ENCODE data around the gene GOLIM4. TPM values are rescaled to one million over a fixed set of nuclear protein-coding genes. Genes with fewer than 3 reads are reported as not detected.

Gene GOLIM4
- total RNA-seq, 2 experiments from 2014 or later = 5.6 to 6.0 TPM

DNA sequence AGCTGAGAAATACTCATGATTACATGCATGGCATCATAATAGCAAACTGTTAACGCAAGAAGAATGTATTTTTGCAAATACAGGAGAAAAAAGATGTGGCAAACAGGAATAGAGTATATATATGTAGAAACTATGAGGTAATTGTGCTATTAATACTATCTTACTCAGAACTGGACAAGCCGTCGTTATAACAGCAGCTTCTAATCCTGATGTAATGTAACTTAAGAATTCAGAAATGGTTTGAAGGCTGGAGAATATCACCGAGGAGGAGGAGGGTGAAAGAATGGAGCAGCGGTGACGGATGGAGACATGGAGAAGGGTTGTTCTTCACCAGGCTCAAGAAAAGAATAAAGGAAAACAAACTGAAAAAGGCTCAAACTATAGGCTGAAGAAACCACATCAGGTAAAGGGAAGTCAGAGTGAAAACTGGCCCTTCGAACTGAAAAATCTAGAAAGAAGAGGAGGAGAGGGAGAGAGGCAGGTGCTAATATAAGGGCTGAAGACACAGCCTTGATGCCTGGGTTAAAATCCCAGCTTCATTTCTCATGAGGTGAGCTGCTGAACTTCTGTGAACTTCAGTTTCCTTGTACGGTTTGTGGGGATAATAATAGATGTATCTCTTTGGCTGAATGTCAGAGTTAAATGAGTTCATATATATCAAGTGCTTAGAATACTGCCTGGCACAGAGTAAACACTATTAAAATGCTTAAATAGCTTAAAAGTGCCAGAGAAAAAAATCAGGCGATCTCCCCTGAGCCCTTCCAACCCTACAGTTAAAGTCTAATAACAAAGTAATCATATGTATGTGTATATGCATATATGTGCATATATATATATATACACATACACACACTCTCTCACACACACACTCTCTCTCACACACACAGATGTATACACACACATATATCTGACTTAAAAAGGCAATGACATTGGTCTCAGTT, 43.9 kb downstream of the GOLIM4 start:
- H3K27me3 Mint-ChIP-seq (ENCODE audit: low read depth) = peaks cover 4% of the 10 kb centered on the region
- H3K36me3 Mint-ChIP-seq (ENCODE audit: low read depth) = no peaks in the 10 kb centered on the region
- ChIA-PET CTCF (interaction anchor here (1.0 to 1.7 kb wide), 3 partner anchors 11 to 114 kb away, joined by 3 to 9 read pairs (median 4); no protein-coding TSS in a partner anchor), POLR2A (no interaction called here)
- no peak for ATAC-seq
- H3K9me3 Mint-ChIP-seq (ENCODE audit: insufficient read depth) = no peaks in the 10 kb centered on the region
- H3K4me1 Mint-ChIP-seq (ENCODE audit: low read depth) = no peaks in the 10 kb centered on the region
- DNase-seq = no peak
- no peak overlapping the region for H3K4me3 Mint-ChIP-seq
- H3K27ac Mint-ChIP-seq = no peak overlapping the region

DNA sequence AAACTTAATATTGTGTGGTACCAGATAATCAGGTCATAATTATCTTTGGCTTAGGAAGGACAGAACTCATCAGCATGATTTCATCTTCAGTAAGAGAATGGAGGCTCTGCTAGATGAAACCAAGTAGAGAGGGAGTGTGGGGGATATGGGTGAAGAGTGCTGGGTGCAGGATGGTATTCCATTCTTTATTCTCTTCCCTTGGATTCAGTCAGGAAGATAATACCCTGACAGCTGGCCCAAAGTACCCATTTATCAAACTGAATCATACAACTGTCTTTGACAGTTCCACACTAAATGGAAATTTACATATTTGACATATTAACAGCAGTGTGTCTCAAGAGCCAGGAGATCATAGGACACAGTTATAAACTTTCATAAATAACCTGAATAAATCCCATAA, 44.7 kb downstream of the GOLIM4 start:
- peaks cover 4% of the 10 kb centered on the region for H3K27me3 Mint-ChIP-seq (ENCODE audit: low read depth)
- H3K9me3 Mint-ChIP-seq (ENCODE audit: insufficient read depth) = no peaks in the 10 kb centered on the region
- CTCF ChIA-PET = interaction anchor here (1.0 kb wide), 1 partner anchor 10 kb away, joined by 4 read pairs; no protein-coding TSS in a partner anchor
- H3K36me3 Mint-ChIP-seq (ENCODE audit: low read depth) = no peaks in the 10 kb centered on the region
- ATAC-seq = no peak
- no peak for DNase-seq
- H3K4me1 Mint-ChIP-seq (ENCODE audit: low read depth) = no peaks in the 10 kb centered on the region
- POLR2A ChIA-PET = no interaction called here
- H3K4me3 Mint-ChIP-seq = no peak overlapping the region
- no peak overlapping the region for H3K27ac Mint-ChIP-seq

DNA sequence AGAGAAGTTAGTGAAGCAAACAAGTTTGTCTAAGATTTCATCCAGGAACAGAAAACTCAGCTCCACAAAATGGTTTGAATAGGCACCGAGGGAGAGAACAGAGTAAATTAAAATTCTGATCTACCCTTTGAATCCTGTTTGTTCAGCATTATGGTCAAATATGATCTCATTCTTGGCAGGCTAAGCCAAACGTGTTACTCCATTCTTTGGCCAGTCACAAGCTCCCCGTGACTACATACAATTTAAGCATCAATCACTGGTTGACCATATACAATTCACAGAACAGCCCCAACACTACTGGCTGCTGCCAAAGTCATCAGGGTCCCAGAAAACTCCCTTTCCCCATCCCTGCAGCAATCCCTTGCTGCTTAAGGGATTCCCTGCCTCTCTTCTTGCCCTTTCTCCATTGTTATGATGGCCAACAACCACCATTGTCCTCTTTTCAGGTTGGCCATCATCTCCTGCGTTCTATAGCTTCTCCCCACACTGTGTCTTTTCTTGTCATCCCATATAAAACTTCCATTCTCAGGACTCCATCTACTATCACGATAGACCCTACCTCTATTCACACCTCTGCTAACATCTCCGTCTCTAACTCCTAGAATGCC, 46.3 kb downstream of the GOLIM4 start:
- Mint-ChIP-seq H3K27ac (no peak overlapping the region), H3K4me3 (no peak overlapping the region), H3K27me3 (ENCODE audit: low read depth) (peaks cover 4% of the 10 kb centered on the region), H3K36me3 (ENCODE audit: low read depth) (no peaks in the 10 kb centered on the region), H3K9me3 (ENCODE audit: insufficient read depth) (no peaks in the 10 kb centered on the region), H3K4me1 (ENCODE audit: low read depth) (no peaks in the 10 kb centered on the region)
- CTCF ChIA-PET = interaction anchor here (1.3 to 6.1 kb wide), 2 partner anchors 44 to 116 kb away, joined by 3 to 62 read pairs; no protein-coding TSS in a partner anchor
- DNase-seq (no peak), ATAC-seq (no peak)
- POLR2A ChIA-PET = no interaction called here

DNA sequence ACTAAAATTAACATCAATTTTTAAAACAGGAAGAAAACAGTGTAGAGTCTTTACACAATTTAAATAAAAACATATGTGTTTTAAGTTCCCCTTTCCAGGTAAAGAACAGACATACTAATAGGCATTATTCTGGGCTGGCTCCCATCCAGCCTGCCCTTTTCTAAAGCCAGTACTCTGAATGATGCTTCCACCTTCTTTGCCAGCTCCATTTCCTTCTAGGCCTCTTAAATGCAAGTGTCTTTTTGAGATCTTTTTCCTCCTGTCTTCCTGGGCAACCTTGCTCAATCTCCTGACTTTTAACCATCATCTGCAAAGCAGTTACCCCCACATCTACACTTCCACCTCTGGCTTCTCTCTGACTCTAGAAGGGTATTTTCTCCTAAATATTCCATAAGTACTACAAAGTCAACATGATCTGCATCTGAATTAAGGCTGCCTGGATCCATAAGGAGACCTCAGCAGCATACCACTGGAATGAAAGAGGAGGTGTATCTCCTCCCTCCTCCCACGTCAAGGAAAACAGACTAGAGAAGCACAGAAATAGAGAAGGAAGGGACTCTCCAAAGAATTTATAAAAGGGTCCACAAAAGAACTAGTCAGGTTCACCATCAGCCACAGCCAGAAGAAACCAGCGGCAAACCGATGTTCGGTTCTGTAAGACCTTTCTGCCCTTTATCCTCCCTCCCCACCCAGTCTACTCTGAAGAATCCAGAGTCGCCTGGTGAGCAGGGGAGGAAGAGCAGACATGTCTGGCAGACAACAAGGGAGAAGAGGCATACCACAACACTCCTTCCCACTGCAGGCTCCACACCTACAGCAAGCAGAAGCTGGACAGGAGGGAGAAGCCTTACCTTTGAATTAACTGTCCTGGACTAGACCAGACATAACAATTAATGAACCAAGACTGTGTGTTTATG, 47.1 kb downstream of the GOLIM4 start:
- POLR2A ChIA-PET = no interaction called here
- CTCF ChIA-PET = interaction anchor here (1.0 to 6.1 kb wide), 8 partner anchors 9 to 799 kb away, joined by 3 to 62 read pairs (median 4); no protein-coding TSS in a partner anchor
- no peak overlapping the region for H3K27ac Mint-ChIP-seq
- ATAC-seq (no peak), DNase-seq (no peak)
- peaks cover 4% of the 10 kb centered on the region for H3K27me3 Mint-ChIP-seq (ENCODE audit: low read depth)
- H3K36me3 Mint-ChIP-seq (ENCODE audit: low read depth) = no peaks in the 10 kb centered on the region
- no peaks in the 10 kb centered on the region for H3K4me1 Mint-ChIP-seq (ENCODE audit: low read depth)
- no peaks in the 10 kb centered on the region for H3K9me3 Mint-ChIP-seq (ENCODE audit: insufficient read depth)
- no peak overlapping the region for H3K4me3 Mint-ChIP-seq

DNA sequence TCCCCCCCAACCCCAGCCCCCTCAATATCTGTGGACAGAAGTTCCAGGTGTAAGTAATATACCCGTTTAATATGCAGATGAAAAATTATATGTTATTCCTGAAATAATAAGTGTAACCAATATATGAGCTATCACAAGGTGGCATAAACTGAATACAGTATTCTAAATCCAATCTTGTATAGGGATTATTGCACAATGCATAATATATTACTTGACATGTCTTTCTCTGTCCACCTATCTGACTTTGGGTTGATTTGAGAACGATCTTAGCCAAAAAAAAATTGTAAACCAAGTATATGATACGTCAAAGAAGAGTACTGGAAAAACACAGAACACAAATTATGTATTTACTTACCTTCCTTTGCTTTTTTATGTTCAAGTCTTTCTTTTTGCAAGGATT, 47.8 kb downstream of the GOLIM4 start:
- ATAC-seq = no peak
- CTCF ChIA-PET = interaction anchor here (0.7 to 6.1 kb wide), 16 partner anchors 10 to 800 kb away, joined by 3 to 62 read pairs (median 4); no protein-coding TSS in a partner anchor
- Mint-ChIP-seq H3K4me3 (no peak overlapping the region), H3K27me3 (ENCODE audit: low read depth) (peaks cover 4% of the 10 kb centered on the region), H3K27ac (no peak overlapping the region), H3K36me3 (ENCODE audit: low read depth) (no peaks in the 10 kb centered on the region), H3K9me3 (ENCODE audit: insufficient read depth) (no peaks in the 10 kb centered on the region), H3K4me1 (ENCODE audit: low read depth) (no peaks in the 10 kb centered on the region)
- POLR2A ChIA-PET = no interaction called here
- DNase-seq = no peak

DNA sequence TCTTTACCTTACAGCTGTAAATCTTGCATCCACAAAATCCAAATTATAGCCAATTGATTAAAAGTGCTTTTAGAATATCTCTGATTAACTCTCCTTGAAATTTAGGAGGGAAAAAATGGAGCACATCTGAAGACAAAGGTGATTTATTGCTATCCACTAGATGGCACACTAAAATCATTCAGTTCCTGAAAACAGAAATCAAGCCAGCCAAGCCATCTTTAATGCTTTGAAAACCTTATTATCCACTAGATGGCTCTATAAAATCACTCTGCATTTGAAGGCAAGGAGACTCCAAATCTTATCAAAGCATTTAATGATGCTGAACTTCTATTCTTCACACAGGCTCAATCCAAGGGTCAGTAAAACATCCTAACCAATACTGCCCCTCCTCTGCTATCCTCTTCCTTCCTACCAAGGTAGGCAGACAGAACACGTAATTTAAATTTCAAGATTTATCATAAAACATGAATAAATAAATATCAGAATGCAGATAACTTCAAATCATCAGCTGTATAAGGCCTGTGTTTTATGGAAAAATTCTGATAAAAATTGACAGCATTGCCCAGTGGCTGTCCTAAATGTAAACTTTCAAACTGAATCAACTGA, 48.4 kb downstream of the GOLIM4 start:
- ATAC-seq = peak; percentile 87
- H3K4me1 Mint-ChIP-seq (ENCODE audit: low read depth) = no peaks in the 10 kb centered on the region
- peaks cover 4% of the 10 kb centered on the region for H3K27me3 Mint-ChIP-seq (ENCODE audit: low read depth)
- no peaks in the 10 kb centered on the region for H3K9me3 Mint-ChIP-seq (ENCODE audit: insufficient read depth)
- ChIA-PET CTCF (interaction anchor here (0.6 to 6.1 kb wide), 21 partner anchors 11 to 801 kb away, joined by 3 to 62 read pairs (median 4); no protein-coding TSS in a partner anchor), POLR2A (no interaction called here)
- H3K36me3 Mint-ChIP-seq (ENCODE audit: low read depth) = no peaks in the 10 kb centered on the region
- no peak overlapping the region for H3K27ac Mint-ChIP-seq
- peak; percentile 39 for DNase-seq
- no peak overlapping the region for H3K4me3 Mint-ChIP-seq

DNA sequence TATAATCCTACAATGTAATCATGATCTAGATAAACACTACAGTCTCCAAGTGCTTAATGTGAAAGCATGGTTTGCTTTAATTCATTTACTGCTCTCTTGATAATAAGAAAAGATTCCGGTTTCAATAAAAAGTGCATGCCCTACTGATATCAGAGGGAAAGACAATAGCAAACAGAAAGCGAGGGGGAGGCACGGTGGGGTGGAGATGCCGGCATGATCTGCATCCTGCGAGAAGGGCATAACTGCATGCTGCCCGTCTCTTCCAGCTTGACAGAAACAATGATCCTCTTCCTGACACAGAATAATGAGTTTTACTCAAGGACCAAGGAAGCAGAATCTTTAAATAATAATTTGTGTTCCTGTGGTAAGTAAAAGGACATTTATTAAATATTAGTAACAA, 51.7 kb downstream of the GOLIM4 start:
- no peaks in the 10 kb centered on the region for H3K9me3 Mint-ChIP-seq (ENCODE audit: insufficient read depth)

DNA sequence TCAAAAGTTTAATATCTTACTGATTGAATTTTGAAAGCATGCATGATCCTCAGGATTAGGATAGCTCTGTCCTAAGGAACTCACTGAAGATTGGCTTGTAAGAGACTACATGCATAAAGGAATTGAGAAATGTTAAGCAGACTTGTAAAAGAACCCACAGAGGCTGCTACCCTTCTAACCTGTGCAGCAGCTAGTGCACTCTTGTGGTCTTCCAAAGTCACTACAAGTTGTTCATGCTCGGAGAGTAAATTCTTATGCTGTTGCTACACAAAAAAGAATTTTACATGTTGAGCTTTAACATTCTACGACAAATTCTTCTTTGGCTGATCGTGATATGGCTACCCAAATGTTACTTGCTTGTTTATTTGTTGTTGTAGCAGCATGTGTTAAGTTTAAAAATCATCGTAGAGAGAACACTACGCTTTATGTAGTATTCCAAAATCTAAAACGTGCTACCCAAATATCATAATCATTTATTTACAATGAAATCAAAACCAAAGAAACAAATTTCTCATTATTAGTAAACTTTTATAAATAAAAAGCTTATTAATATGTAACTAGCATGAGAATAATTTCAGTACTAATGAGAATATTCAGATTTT, 55.0 kb downstream of the GOLIM4 start:
- peak; percentile 63 for ATAC-seq
- peak; percentile 38 for DNase-seq
- Mint-ChIP-seq H3K9me3 (ENCODE audit: insufficient read depth) (no peaks in the 10 kb centered on the region), H3K27me3 (ENCODE audit: low read depth) (no peaks in the 10 kb centered on the region), H3K36me3 (ENCODE audit: low read depth) (peaks cover 2% of the 10 kb centered on the region), H3K4me1 (ENCODE audit: low read depth) (no peaks in the 10 kb centered on the region), H3K27ac (no peak overlapping the region), H3K4me3 (no peak overlapping the region)
- ChIA-PET POLR2A (no interaction called here), CTCF (interaction anchor here (1.0 to 4.5 kb wide), 15 partner anchors 9 to 661 kb away, joined by 3 to 40 read pairs (median 4); partner anchors contain the start of gene ZBBX)

More for the DNA sequence above, 51.7 kb downstream of the GOLIM4 start:
- DNase-seq (no peak), ATAC-seq (no peak)
- H3K27me3 Mint-ChIP-seq (ENCODE audit: low read depth) = no peaks in the 10 kb centered on the region
- no peaks in the 10 kb centered on the region for H3K36me3 Mint-ChIP-seq (ENCODE audit: low read depth)
- H3K4me3 Mint-ChIP-seq = no peak overlapping the region
- no peak overlapping the region for H3K27ac Mint-ChIP-seq
- ChIA-PET POLR2A (no interaction called here), CTCF (interaction anchor here (1.5 to 6.1 kb wide), 2 partner anchors 10 to 122 kb away, joined by 3 to 62 read pairs; no protein-coding TSS in a partner anchor)
- no peaks in the 10 kb centered on the region for H3K4me1 Mint-ChIP-seq (ENCODE audit: low read depth)

DNA sequence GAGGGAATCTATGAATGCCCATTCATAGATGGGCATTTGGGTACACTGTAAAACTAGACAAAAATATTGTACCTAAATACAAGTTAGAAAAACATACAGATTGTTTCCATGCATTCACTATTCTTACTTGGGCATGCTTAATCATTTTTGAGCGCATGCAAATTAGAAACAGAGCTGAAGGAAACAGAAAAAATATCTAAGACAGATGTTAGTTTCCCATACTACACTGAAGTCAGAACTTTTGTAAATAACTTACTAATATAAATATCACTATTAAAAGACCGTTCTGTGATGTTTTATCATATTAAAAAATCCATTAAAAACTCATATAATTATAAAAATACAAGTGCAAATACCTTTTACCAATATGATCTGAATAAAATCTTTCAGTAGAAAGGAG, 58.7 kb downstream of the GOLIM4 start:
- Mint-ChIP-seq H3K4me1 (ENCODE audit: low read depth) (no peaks in the 10 kb centered on the region), H3K9me3 (ENCODE audit: insufficient read depth) (no peaks in the 10 kb centered on the region), H3K36me3 (ENCODE audit: low read depth) (peaks cover 7% of the 10 kb centered on the region), H3K27ac (no peak overlapping the region), H3K4me3 (no peak overlapping the region), H3K27me3 (ENCODE audit: low read depth) (no peaks in the 10 kb centered on the region)
- ATAC-seq = no peak
- no peak for DNase-seq
- ChIA-PET CTCF (no interaction called here), POLR2A (no interaction called here)

DNA sequence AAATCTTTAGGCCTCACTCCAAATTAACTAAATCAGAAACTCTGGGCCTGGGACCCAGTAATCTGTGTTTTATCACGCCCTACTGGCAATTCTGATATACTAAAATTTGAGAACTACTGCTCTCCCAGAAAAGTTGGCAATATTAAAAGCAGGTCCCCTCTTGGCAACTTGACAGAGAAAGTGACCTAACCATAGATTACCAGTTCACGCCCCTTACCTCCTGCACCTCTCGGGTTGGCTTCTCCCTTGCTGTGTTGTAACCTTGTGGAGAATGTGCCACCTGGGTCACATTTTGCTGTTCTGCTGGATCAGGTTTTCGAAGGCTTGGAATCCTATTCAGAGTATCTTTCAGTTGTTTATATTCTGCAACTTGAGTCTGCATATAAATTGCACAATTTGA, 59.1 kb downstream of the GOLIM4 start:
- CTCF ChIA-PET = no interaction called here

More for the DNA sequence above, 59.1 kb downstream of the GOLIM4 start:
- no peak for ATAC-seq
- Mint-ChIP-seq H3K36me3 (ENCODE audit: low read depth) (peaks cover 9% of the 10 kb centered on the region), H3K4me3 (no peak overlapping the region), H3K27ac (no peak overlapping the region), H3K27me3 (ENCODE audit: low read depth) (no peaks in the 10 kb centered on the region), H3K4me1 (ENCODE audit: low read depth) (no peaks in the 10 kb centered on the region), H3K9me3 (ENCODE audit: insufficient read depth) (no peaks in the 10 kb centered on the region)
- POLR2A ChIA-PET = no interaction called here
- DNase-seq = no peak

All from activated CD8-positive, alpha-beta T cell treated with anti-CD3 and anti-CD28 coated beads, Interleukin-2, amount 10 ng/mL, durations not matched to agents 7 days and 5 days (primary cell).